Upper lobe of left lung (tissue), 6 donors: ENCODE data around the gene HSD11B1L. TPM values are rescaled to one million over a fixed set of nuclear protein-coding genes. Genes with fewer than 3 reads are reported as not detected.

Experiments
- ATAC-seq, 2 donors: fragments of 200-7000 bp; cut with Tn5 transposase; one replicate each; pipeline ENCODE4 v1.9.1; 2022; ENCODE audit warnings: mild to moderate bottlenecking in 2 of 2, moderate library complexity in 2 of 2; ENCODE audit not compliant: low FRiP score in 2 of 2
- DNase-seq, 2 donors: peaks; one replicate each; pipeline ENCODE4 v3.0.0-alpha.2; 2019 to 2020
- H3K27ac ChIP-seq, 4 donors: fragments of 200-600 bp; sonication (generic); one replicate each; pipeline ENCODE4 v1.5.1; 2016 to 2019
- H3K27me3 ChIP-seq, 4 donors: fragments of 200-600 bp; sonication (generic); one replicate each; pipeline ENCODE4 v1.5.1; 2017 to 2019
- H3K36me3 ChIP-seq, 4 donors: fragments of 200-600 bp; sonication (generic); one replicate each; pipeline ENCODE4 v1.5.1; 2016 to 2019
- H3K4me1 ChIP-seq, 4 donors: fragments of 200-600 bp; sonication (generic); one replicate each; pipeline ENCODE4 v1.5.1; 2018 to 2019
- H3K4me3 ChIP-seq, 4 donors: fragments of 200-600 bp; sonication (generic); one replicate each; pipeline ENCODE4 v1.5.1; 2017 to 2019; ENCODE audit warnings: mild to moderate bottlenecking in 2 of 4, moderate library complexity in 1 of 4
- H3K9me3 ChIP-seq, 4 donors: fragments of 200-600 bp; sonication (generic); one replicate each; pipeline ENCODE4 v1.5.1; 2018 to 2019
- EP300 ChIP-seq, 4 donors: sonication (generic); formaldehyde crosslinking; IDR thresholded peaks; one replicate each; pipeline ENCODE4 v1.5.1; 2017; ENCODE audit warnings: antibody characterized with exemption in 4 of 4, control low read depth in 2 of 4
- POLR2A ChIP-seq, 4 donors: fragments of 450-650 bp; IDR thresholded peaks; one replicate each; pipeline ENCODE4 v1.5.1; 2016 to 2017; ENCODE audit warnings: antibody characterized with exemption in 4 of 4, mild to moderate bottlenecking in 2 of 4
- POLR2AphosphoS5 ChIP-seq, 2 donors: sonication (generic); formaldehyde crosslinking; IDR thresholded peaks; one replicate each; pipeline ENCODE4 v1.5.1; 2017; ENCODE audit warnings: antibody characterized with exemption in 2 of 2
- WGBS, 2 donors: methylation state at CpG; one replicate each; pipeline ENCODE4 v1.1.5; 2017 to 2018; 5-methylcytosine and 5-hydroxymethylcytosine counted together
- total RNA-seq, 6 donors: library from RNA; depleted of rRNA in 4 of 6; stranded (reverse); fragments of >200 nt in 4 of 6; gene quantifications; one replicate each; pipeline versions ENCODE4 v1.1.0 to v1.2.1, GENCODE V29; 2016 to 2021
- TF ChIP-seq, protein P1 (sequence below), 6 experiments: fragments of 450-650 bp in 4 of 6; fragments of 200-600 bp in 2 of 6; sonication (generic) in 2 of 6; IDR thresholded peaks; one replicate each; pipeline ENCODE4 v1.5.1; 2016 to 2019; ENCODE audit warnings: antibody characterized with exemption in 6 of 6
- donor health status: DM: no; HTN: no; CAD: no; lungs with moderate emphysema.
- donor health status: DM: no; HTN: yes; CAD: no; lungs with severe emphysema.

Gene HSD11B1L
- total RNA-seq, 6 donors from 2014 or later: 4.5 to 26.5 (median 16.7) TPM

DNA sequence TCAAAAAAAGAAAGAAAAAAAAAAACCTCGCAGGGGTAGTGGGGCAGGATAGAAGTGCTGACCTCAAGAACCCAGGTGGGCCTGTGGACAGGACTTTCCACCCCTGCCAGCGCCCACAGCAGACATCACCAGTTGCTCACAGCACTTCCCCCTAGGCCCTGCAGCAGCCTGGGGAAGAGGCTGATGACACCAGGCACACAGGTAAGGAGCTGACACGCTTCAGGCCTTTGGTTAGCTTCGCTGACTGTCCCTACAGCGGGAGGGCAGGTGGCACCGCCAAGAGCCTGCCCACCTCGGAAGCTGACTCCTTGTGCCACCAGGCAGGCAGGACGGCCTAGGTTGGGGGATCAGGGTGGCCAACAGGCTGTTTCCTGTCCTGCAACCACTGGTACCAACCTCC is 30.2 kb downstream of the HSD11B1L start:
- Histone ChIP-seq H3K4me3 (no peak overlapping the region), H3K27ac (no peak overlapping the region), H3K9me3 (no peaks in the 10 kb centered on the region), H3K36me3 (peaks cover 27 to 81% (median 67%) of the 10 kb centered on the region in 4 donors), H3K27me3 (no peaks in the 10 kb centered on the region), H3K4me1 (no peaks in the 10 kb centered on the region)
- ATAC-seq (no peak), DNase-seq (no peak)
- TF ChIP-seq EP300 (IDR thresholded peaks at IDR 0.05): no peak
- TF ChIP-seq, protein P1, sequence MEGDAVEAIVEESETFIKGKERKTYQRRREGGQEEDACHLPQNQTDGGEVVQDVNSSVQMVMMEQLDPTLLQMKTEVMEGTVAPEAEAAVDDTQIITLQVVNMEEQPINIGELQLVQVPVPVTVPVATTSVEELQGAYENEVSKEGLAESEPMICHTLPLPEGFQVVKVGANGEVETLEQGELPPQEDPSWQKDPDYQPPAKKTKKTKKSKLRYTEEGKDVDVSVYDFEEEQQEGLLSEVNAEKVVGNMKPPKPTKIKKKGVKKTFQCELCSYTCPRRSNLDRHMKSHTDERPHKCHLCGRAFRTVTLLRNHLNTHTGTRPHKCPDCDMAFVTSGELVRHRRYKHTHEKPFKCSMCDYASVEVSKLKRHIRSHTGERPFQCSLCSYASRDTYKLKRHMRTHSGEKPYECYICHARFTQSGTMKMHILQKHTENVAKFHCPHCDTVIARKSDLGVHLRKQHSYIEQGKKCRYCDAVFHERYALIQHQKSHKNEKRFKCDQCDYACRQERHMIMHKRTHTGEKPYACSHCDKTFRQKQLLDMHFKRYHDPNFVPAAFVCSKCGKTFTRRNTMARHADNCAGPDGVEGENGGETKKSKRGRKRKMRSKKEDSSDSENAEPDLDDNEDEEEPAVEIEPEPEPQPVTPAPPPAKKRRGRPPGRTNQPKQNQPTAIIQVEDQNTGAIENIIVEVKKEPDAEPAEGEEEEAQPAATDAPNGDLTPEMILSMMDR (IDR thresholded peaks at IDR 0.05): no peak
- 94 to 95% methylated on average over 8 of the region's 8 CpGs for WGBS, 2 donors

DNA sequence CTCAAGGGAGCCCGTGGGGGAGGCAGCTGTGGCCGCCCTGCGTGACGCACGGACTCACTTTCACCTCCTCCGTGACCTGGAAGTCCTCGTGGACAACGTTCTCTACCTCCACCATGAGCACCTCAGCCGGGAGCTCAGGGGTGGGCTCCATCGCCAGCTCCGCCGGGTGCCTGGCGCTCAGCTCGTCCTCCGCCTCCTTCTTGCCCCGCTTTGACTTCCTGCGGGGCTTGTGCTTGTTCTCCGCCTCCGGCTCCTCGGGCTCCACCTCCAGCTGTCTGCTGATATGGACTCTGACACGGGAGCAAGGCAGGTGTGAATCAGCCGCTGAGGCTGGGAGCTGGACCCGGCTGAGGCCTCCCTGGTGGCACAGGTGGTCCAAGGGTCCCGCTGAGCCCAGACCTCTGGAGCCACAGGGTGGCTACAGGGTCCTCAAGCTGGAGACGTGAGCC is 30.9 kb downstream of the HSD11B1L start:
- H3K36me3 ChIP-seq: peaks cover 22 to 74% (median 60%) of the 10 kb centered on the region in 4 donors
- no peaks in the 10 kb centered on the region for H3K27me3 ChIP-seq
- ATAC-seq (no peak), DNase-seq (peak in 1 of 2 donors; percentile 72)
- no peak overlapping the region for H3K27ac ChIP-seq
- H3K4me3 ChIP-seq: no peak overlapping the region
- H3K4me1 ChIP-seq: no peaks in the 10 kb centered on the region
- no peaks in the 10 kb centered on the region for H3K9me3 ChIP-seq
- WGBS, 2 donors: 93% methylated on average over 14 to 25 of the region's 25 CpGs
- TF ChIP-seq, protein P1 (IDR thresholded peaks at IDR 0.05): no peak
- TF ChIP-seq EP300 (IDR thresholded peaks at IDR 0.05) (no peak), POLR2AphosphoS5 (IDR thresholded peaks at IDR 0.05) (no peak), POLR2A (IDR thresholded peaks at IDR 0.05) (no peak)

DNA sequence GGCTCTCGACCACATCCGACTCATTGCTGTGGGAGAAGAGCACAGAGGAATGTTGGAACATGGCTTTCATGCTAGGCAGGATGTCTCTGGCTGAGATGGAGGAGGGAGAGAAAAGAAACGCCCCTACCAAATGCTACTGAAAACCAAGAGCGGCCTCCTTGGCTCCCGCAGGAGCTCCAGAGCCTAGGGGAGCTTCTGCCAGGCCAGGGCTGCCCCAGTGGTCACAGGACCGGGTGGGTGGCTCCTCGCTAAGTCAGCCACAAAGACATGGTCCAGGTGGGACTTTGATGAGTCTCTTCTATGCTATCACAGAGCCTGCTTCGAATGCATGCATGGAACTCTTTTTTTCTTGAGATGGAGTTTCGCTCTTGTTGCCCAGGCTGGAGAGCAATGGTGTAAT is 32.4 kb downstream of the HSD11B1L start:
- peaks cover 4 to 9% (median 6%) of the 10 kb centered on the region in 4 donors for H3K4me1 ChIP-seq
- 95 to 96% methylated on average over 8 to 9 of the region's 9 CpGs for WGBS, 2 donors
- H3K4me3 ChIP-seq: no peak overlapping the region
- no peak overlapping the region for H3K27ac ChIP-seq
- no peak for ATAC-seq
- TF ChIP-seq EP300 (IDR thresholded peaks at IDR 0.05): no peak
- TF ChIP-seq POLR2A (IDR thresholded peaks at IDR 0.05): no peak
- TF ChIP-seq, protein P1 (IDR thresholded peaks at IDR 0.05): no peak
- TF ChIP-seq POLR2AphosphoS5 (IDR thresholded peaks at IDR 0.05): no peak
- H3K9me3 ChIP-seq: no peaks in the 10 kb centered on the region
- H3K36me3 ChIP-seq: peaks cover 19 to 59% (median 45%) of the 10 kb centered on the region in 4 donors
- no peaks in the 10 kb centered on the region for H3K27me3 ChIP-seq
- no peak for DNase-seq

DNA sequence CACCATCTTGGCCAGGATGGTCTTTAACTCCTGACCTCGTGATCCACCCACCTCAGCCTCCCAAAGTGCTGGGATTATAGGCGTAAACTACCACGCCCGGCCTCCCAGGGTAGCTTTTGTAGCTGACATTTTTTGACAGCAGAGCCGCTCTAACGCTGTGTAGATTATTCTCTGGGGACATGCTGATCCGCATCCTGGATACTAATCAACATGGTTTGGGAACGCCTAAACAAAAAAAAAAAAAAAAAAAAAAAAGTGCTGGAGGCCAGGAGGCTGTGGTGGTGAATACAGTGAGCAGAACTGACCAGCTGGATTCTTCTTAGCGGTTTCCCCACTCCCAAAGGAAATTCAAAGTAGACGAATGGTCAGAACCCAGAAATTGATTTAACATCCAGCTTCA is 34.0 kb downstream of the HSD11B1L start:
- Histone ChIP-seq H3K9me3 (no peaks in the 10 kb centered on the region), H3K36me3 (peaks cover 16 to 45% (median 38%) of the 10 kb centered on the region in 4 donors), H3K27me3 (no peaks in the 10 kb centered on the region), H3K4me3 (no peak overlapping the region), H3K4me1 (peaks cover 16 to 20% (median 18%) of the 10 kb centered on the region in 4 donors), H3K27ac (no peak overlapping the region)
- DNase-seq (no peak), ATAC-seq (no peak)
- no peak for TF ChIP-seq POLR2A (IDR thresholded peaks at IDR 0.05)
- no peak for TF ChIP-seq EP300 (IDR thresholded peaks at IDR 0.05)
- TF ChIP-seq, protein P1 (IDR thresholded peaks at IDR 0.05): no peak
- no peak for TF ChIP-seq POLR2AphosphoS5 (IDR thresholded peaks at IDR 0.05)
- WGBS, 2 donors: 92 to 94% methylated on average over 10 of the region's 10 CpGs

DNA sequence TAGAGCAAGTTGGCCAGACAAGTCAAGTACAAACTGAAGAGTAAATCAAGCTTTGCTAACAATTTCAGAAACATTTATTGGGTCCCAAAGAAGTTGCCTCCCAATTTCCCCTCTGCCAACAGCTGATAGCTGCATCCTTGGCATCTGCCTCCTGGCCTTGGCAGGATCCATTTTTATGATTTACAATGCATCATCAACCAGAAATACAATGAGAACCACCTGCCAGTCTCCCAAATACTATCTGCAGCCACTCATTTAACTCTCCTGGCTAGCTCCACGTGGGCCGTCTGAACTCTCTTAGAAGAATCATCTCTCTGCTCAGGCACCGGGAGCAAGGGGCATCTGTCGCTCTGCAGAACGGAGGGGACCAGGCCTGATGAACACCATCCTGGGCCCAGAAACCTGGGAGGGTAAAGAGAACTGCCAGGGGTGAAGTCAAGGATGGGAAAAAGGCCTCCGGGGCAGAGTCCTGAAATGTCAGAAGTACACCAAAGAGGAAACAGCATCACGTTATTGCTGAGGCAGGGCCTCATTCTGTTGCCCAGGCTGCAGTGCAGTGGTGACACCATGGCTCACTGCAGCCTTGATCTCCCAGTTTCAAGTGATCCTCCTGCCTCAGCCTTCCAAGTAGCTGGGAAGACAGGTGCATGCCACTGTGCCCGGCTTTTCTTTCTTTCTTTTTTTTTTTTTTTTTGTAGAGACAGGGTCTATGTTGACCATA is 36.5 kb downstream of the HSD11B1L start:
- no peak for DNase-seq
- Histone ChIP-seq H3K36me3 (peaks cover 3 to 20% (median 14%) of the 10 kb centered on the region in 4 donors), H3K4me1 (peaks cover 18 to 25% (median 24%) of the 10 kb centered on the region in 4 donors), H3K4me3 (no peak overlapping the region), H3K27ac (no peak overlapping the region), H3K9me3 (no peaks in the 10 kb centered on the region), H3K27me3 (no peaks in the 10 kb centered on the region)
- 80 to 91% methylated on average over 8 of the region's 8 CpGs for WGBS, 2 donors
- ATAC-seq: no peak
- no peak for TF ChIP-seq EP300 (IDR thresholded peaks at IDR 0.05)
- no peak for TF ChIP-seq POLR2A (IDR thresholded peaks at IDR 0.05)
